Coronary artery (tissue), 2 donors: ENCODE measurements around the gene DOLPP1.

Experiments used
- DNase-seq: peaks from one replicate; pipeline ENCODE4 v3.0.0-alpha.2; 2017; ENCODE audit warnings: low spot score
- H3K27ac ChIP-seq, 2 donors: fragments of 200-600 bp; sonication (generic); one replicate each; pipeline ENCODE4 v1.5.1; 2016 to 2019
- H3K4me3 ChIP-seq: fragments of 200-600 bp; sonication (generic); 2 replicates; pipeline ENCODE4 v1.5.1; 2016; ENCODE audit warnings: mild to moderate bottlenecking, moderate library complexity
- CTCF ChIP-seq: fragments of 200-600 bp; sonication (generic); IDR thresholded peaks from one replicate; pipeline ENCODE4 v1.5.1; 2019; ENCODE audit warnings: antibody characterized with exemption

The DOLPP1 gene

GRCh38 chr9:129078691-129079503, 2.0 kb upstream of the DOLPP1 start:
- TF ChIP-seq CTCF: no peak
- H3K4me3 ChIP-seq: no peak overlapping the region
- H3K27ac ChIP-seq: no peak overlapping the region
- no peak for DNase-seq

GRCh38 chr9:129079829-129080228, 1.1 kb upstream of the DOLPP1 start:
- DNase-seq: no peak
- Histone ChIP-seq H3K27ac (no peak overlapping the region), H3K4me3 (peak overlapping the region; percentile 81)
- no peak for TF ChIP-seq CTCF

GRCh38 chr9:129080298-129080600, 662 bp upstream of the DOLPP1 start:
- no peak for DNase-seq
- Histone ChIP-seq H3K27ac (peak overlapping the region in 1 of 2 donors; percentile 58), H3K4me3 (peak overlapping the region; percentile 81)
- TF ChIP-seq CTCF: no peak

- H3K4me3 ChIP-seq: peak overlapping the region; percentile 81
- H3K27ac ChIP-seq: peak overlapping the region; percentile 60 to 79
- no peak for DNase-seq
- TF ChIP-seq CTCF: no peak
Observed at GRCh38 chr9:129081388-129081904, 535 bp downstream of the DOLPP1 start.

- no peak for DNase-seq
- H3K27ac ChIP-seq: no peak overlapping the region
- no peak for TF ChIP-seq CTCF
- no peak overlapping the region for H3K4me3 ChIP-seq
Observed at GRCh38 chr9:129084087-129084486, 3.2 kb downstream of the DOLPP1 start.

GRCh38 chr9:129089246-129089645, 8.3 kb downstream of the DOLPP1 start:
- no peak overlapping the region for H3K27ac ChIP-seq
- no peak overlapping the region for H3K4me3 ChIP-seq
- no peak for TF ChIP-seq CTCF
- no peak for DNase-seq
